PC-9 (cell line): Measurements from ENCODE around the gene SPRED3. TPM values are rescaled to one million over a fixed set of nuclear protein-coding genes. Genes with fewer than 3 reads are reported as not detected.
A peak's percentile ranks its signal among the peaks of the same experiment; 100 is the strongest.

Experiments
- BruUV-seq: library from RNA; stranded (reverse); fragments of 400-500 nt; replicated peaks from 2 replicates; lab custom pipeline; 2021; lab: Mats Ljungman, UMichigan
- CTCF ChIA-PET: fragments of 300-600 bp; sonication (Branson Sonifier 250); formaldehyde crosslinking; loops from one replicate; lab custom pipeline; 2022; ENCODE audit warnings: antibody characterized with exemption; lab: Charles Lee
- POLR2A ChIA-PET: fragments of 300-600 bp; sonication (Branson Sonifier 250); formaldehyde crosslinking; loops from one replicate; lab custom pipeline; 2022; ENCODE audit warnings: antibody characterized with exemption; ENCODE audit not compliant: unreplicated experiment; lab: Charles Lee
- DNase-seq, 2 experiments: peaks; one replicate each; pipeline versions ENCODE4 v3.0.0 to v3.0.0-alpha.2; 2015 to 2022; ENCODE audit warnings: mixed read lengths in 1 of 2
- H2AFZ ChIP-seq: fragments of 200-600 bp; sonication (generic); 2 replicates; pipeline ENCODE4 v1.8.1; 2017; ENCODE audit warnings: antibody characterized with exemption
- H3F3A ChIP-seq: fragments of 200-600 bp; sonication (generic); 2 replicates; pipeline ENCODE4 v1.8.1; 2017; ENCODE audit warnings: antibody characterized with exemption, mild to moderate bottlenecking, low read depth; ENCODE audit not compliant: insufficient read depth
- H3K27ac ChIP-seq: fragments of 200-600 bp; sonication (generic); 2 replicates; pipeline ENCODE4 v1.6.1; 2016; ENCODE audit warnings: mixed run types
- H3K27me3 ChIP-seq: fragments of 200-600 bp; sonication (generic); 2 replicates; pipeline ENCODE4 v1.6.1; 2016; ENCODE audit warnings: low read depth, mixed run types; ENCODE audit not compliant: insufficient read depth
- H3K36me3 ChIP-seq: fragments of 200-600 bp; sonication (generic); 2 replicates; pipeline ENCODE4 v1.6.1; 2016; ENCODE audit warnings: low read depth, mixed run types
- H3K4me1 ChIP-seq: fragments of 200-600 bp; sonication (generic); replicated peaks from 2 replicates; pipeline ENCODE4 v1.6.1; 2016; ENCODE audit warnings: mixed run types; ENCODE audit not compliant: insufficient read depth
- H3K4me2 ChIP-seq: fragments of 200-600 bp; sonication (generic); 2 replicates; pipeline ENCODE4 v1.6.1; 2017; ENCODE audit warnings: mixed run types
- H3K4me3 ChIP-seq: fragments of 200-600 bp; sonication (generic); 2 replicates; pipeline ENCODE4 v1.6.1; 2016; ENCODE audit warnings: mixed run types
- H3K79me2 ChIP-seq: fragments of 200-600 bp; sonication (generic); 2 replicates; pipeline ENCODE4 v1.6.1; 2017; ENCODE audit warnings: low read depth, mixed run types
- H3K9me2 ChIP-seq: fragments of 200-600 bp; sonication (generic); 2 replicates; pipeline ENCODE4 v1.8.1; 2017; ENCODE audit warnings: mild to moderate bottlenecking; ENCODE audit not compliant: insufficient read depth
- H3K9me3 ChIP-seq: fragments of 200-600 bp; sonication (generic); 2 replicates; pipeline ENCODE4 v1.8.1; 2016; ENCODE audit warnings: low read depth; ENCODE audit not compliant: insufficient read depth
- H4K20me1 ChIP-seq: fragments of 200-600 bp; sonication (generic); 2 replicates; pipeline ENCODE4 v1.8.1; 2017; ENCODE audit not compliant: insufficient read depth
- EZH2 ChIP-seq: fragments of 200-600 bp; sonication (generic); IDR thresholded peaks from 2 replicates; pipeline ENCODE4 v1.8.0; 2017; ENCODE audit warnings: antibody characterized with exemption, low read depth
- intact Hi-C: fragments of 100-400 bp; cut with micrococcal nuclease; formaldehyde crosslinking; loops from one replicate; pipeline ENCODE4 v1.10.0; 2022; ENCODE audit not compliant: unreplicated experiment
- total RNA-seq: library from RNA; stranded (reverse); gene quantifications from 2 replicates; pipeline ENCODE4 v1.2.3, GENCODE V29; 2021
- TF ChIP-seq, protein P1 (sequence below): fragments of 200-600 bp; sonication (generic); conservative IDR thresholded peaks from 2 replicates; pipeline ENCODE4 v1.6.1; 2017; ENCODE audit warnings: mixed run types, antibody characterized with exemption, mild to moderate bottlenecking, moderate library complexity

SPRED3 gene
- total RNA-seq, 1 experiment from 2014 or later, result 5.4 TPM

DNA sequence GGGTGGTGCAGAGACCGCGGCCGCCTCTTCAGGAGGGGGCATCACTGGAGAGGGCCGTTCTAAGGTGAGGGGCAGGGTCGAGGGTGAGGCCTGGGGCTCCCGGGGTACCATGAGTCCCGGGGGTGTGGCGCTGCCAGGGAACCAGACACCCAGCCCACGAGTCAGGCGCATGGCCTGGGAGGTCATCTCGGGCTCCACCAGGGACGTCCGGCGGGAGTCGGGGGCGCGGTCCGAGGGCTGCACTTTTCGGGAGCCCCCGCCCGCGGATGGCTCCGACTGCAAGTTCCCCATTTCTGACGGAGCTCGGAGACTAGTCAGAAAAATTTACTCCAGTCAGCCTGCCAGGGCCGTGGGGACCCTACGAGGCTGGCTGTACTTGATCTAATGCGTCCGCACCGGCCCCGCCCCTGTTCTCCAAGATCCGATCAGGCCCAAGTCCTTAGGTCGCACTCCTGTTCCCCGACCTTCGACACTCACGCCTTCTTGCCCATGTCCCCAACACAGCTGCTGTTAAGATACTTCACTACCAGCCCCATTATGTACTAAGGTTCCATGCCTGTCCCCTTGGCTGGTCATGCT lies 1.4 kb upstream of the SPRED3 start:
- H3K4me3 ChIP-seq, result peak overlapping the region; percentile 71; the same call in 1 of the 2 replicates
- no peaks in the 10 kb centered on the region for H3K9me2 ChIP-seq
- BruUV-seq, result TSS peak; percentile 44
- TF ChIP-seq, protein P1, sequence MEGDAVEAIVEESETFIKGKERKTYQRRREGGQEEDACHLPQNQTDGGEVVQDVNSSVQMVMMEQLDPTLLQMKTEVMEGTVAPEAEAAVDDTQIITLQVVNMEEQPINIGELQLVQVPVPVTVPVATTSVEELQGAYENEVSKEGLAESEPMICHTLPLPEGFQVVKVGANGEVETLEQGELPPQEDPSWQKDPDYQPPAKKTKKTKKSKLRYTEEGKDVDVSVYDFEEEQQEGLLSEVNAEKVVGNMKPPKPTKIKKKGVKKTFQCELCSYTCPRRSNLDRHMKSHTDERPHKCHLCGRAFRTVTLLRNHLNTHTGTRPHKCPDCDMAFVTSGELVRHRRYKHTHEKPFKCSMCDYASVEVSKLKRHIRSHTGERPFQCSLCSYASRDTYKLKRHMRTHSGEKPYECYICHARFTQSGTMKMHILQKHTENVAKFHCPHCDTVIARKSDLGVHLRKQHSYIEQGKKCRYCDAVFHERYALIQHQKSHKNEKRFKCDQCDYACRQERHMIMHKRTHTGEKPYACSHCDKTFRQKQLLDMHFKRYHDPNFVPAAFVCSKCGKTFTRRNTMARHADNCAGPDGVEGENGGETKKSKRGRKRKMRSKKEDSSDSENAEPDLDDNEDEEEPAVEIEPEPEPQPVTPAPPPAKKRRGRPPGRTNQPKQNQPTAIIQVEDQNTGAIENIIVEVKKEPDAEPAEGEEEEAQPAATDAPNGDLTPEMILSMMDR, result no peak
- no peak for TF ChIP-seq EZH2
- H3K79me2 ChIP-seq, result no peaks in the 10 kb centered on the region
- H3K9me3 ChIP-seq, result no peaks in the 10 kb centered on the region
- H3F3A ChIP-seq, result peaks cover 34% of the 10 kb centered on the region; the same call in 1 of the 2 replicates
- no peaks in the 10 kb centered on the region for H4K20me1 ChIP-seq
- DNase-seq, result no peak
- H3K27ac ChIP-seq, result no peak overlapping the region
- ChIA-PET POLR2A (interaction anchor here (0.6 to 1.5 kb wide), 6 partner anchors 13 to 604 kb away, joined by 5 to 34 read pairs (median 8); partner anchors contain the start of genes FAM98C, PSMD8 and SPINT2), CTCF (interaction anchor here (0.6 to 3.0 kb wide), 4 partner anchors 13 to 484 kb away, joined by 3 to 29 read pairs (median 6); partner anchors contain the start of genes FAM98C and PSMD8)
- intact Hi-C loops, result loop anchor here (1.0 to 10.0 kb wide), 3 partner anchors 51 to 482 kb away; partner anchors contain the start of genes SIPA1L3 and WDR87
- peak overlapping the region; percentile 81 for H3K4me2 ChIP-seq
- H3K4me1 ChIP-seq, result peaks cover 8% of the 10 kb centered on the region; the same call in 1 of the 2 replicates
- no peaks in the 10 kb centered on the region for H3K36me3 ChIP-seq
- no peak overlapping the region for H2AFZ ChIP-seq
- no peaks in the 10 kb centered on the region for H3K27me3 ChIP-seq

DNA sequence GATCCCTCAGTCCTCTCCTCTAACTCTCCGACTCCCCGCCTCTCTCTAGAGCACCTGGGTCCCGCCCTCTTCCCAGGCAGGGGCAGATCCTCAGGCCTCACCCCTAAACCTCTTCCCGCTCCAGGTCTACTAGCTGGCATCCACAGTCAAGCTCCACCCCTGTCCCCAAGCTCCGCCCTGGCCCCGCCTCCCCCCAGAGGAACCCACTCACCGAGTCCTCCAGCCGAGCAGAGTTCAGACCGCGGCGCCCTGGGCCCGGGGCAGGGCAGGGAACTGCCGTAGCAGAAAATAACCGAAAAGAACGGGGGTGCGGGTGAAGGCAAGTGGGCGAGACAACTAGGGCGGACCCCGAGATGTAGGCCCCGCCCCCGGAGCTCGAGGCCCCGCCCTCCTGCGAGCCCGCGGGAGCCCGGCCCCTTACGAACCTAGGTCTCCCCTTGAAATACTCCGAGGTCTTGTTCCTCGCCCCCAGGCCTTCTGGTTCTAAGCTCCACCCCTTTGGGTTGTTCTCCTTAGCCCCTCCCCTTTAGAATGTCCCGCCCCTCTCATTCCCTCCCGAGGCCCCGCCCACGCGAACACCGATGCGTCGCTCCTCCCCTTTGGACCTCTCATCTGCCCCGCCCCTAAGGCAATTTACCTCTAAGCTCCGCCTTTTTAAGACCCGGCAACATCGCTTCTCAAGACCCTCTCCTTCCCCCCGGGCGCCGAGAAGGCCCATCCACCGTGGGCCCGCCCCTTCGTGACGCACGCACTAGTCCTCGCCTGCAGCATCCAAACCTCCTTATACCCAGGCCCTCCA lies 748 bp upstream of the SPRED3 start, which contains the start of gene GGN:
Gene GGN, minus strand, starts transcription at position 485 of the 799 bp plus-strand sequence. CDS start 773 bp downstream, outside the sequence.
- H3K27me3 ChIP-seq, result no peaks in the 10 kb centered on the region
- DNase-seq, result peak; percentile 81 to 93
- H3K79me2 ChIP-seq, result no peaks in the 10 kb centered on the region
- peak within 1 kb of the TSS; percentile 81 for H3K4me2 ChIP-seq
- no peaks in the 10 kb centered on the region for H3K9me2 ChIP-seq
- TF ChIP-seq, protein P1, result no peak
- TF ChIP-seq EZH2, result no peak
- ChIA-PET POLR2A (interaction anchor here (0.5 to 1.5 kb wide), 12 partner anchors 11 to 1048 kb away, joined by 3 to 34 read pairs (median 8); partner anchors contain the start of genes ACTN4, FAM98C, PSMD8 and RPS16), CTCF (interaction anchor here (0.5 to 3.0 kb wide), 7 partner anchors 14 to 954 kb away, joined by 3 to 29 read pairs (median 8); partner anchors contain the start of genes C19orf33, FAM98C, PSMD8 and SAMD4B)
- peak within 1 kb of the TSS; percentile 36; the same call in 1 of the 2 replicates for H3K27ac ChIP-seq
- H3K9me3 ChIP-seq, result no peaks in the 10 kb centered on the region
- H2AFZ ChIP-seq, result peak within 1 kb of the TSS; percentile 83
- no TSS peak for BruUV-seq
- intact Hi-C loops, result loop anchor here (1.0 to 10.0 kb wide), 4 partner anchors 13 to 483 kb away; partner anchors contain the start of genes PSMD8, SIPA1L3 and WDR87
- H3K4me1 ChIP-seq, result peaks cover 8% of the 10 kb centered on the region; the same call in 1 of the 2 replicates
- H3K36me3 ChIP-seq, result no peaks in the 10 kb centered on the region
- peak within 1 kb of the TSS; percentile 71 for H3K4me3 ChIP-seq
- H3F3A ChIP-seq, result peaks cover 27% of the 10 kb centered on the region; the same call in 1 of the 2 replicates
- no peaks in the 10 kb centered on the region for H4K20me1 ChIP-seq
